CD4-positive, alpha-beta T cell treated with Interleukin-21 for 1 hour (primary cell): ENCODE measurements around the gene CHMP3.

Experiments used
- DNase-seq: peaks from one replicate; pipeline ENCODE4 v3.0.0-alpha.2; 2020

Gene CHMP3

DNA sequence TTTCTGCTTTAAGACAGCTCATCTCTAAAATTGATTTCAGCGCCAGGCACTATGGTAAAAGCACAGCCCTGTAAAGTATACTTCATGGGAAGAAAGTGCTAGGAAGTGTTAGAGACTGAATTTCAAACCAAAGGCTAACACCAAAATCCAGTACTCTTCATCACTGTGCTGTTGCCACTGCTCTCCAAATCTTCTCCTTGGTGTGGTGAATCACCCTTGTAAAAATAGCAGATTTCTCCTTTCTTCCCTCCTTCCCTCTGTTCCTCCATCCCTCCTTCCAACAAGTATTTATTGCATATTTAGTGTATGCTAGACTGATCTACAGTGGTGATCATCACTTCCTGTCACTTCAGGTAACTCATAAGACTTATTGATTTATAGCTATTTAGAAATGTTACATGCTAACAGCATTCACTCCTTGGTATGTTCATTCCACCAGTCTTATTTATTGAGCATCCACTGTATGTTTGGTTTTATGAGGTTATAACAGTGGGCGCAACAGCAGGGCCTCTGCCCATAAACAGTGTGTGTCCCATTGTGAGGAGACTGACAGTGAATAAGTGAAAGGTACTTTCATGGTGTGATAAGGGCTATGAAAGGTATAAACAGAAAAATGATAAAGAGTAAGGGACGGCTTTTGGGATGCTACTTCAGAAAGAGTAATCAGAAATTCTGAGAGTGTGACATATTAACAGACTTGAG, 102.0 kb downstream of the CHMP3 start:
- DNase-seq, result no peak

DNA sequence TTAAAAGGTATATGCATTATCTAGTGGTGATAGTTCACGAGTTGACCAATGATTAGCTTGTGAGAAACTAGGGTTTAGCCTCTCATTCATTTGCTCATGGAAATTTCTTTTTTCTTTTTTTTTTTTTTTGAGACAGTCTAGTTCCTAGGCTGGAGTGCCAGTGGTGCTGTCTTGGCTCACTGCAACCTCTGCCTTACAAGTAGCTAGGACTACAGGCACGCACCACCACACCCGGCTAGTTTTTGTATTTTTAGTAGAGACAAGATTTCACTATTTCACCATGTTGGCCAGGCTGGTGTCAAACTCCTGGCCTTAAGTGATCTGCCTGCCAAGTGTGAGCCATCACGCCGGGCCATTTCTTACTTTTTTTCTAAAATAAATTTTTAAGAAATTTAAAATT, 108.1 kb downstream of the CHMP3 start:
- DNase-seq, result no peak

DNA sequence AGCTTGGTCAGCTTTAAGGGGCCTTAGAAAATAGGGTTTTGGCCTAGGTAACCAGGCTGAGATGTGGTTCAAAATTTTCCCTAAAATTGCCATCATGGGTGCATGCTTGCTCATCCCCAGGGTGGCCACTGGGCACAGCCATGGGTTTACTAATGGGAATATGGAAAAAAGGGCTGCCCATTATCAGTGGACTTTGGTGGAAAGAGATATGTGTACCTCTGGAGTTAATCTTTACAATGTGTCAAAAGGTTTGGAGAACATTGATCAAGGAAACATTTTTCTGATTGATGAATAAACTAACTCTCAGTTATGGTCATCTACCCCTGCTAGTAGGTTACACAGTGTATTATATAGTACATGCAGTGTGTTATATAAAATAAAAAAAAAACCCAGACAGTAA, 109.0 kb downstream of the CHMP3 start:
- DNase-seq, result no peak

- no peak for DNase-seq
These were observed 109.4 kb downstream of the CHMP3 start for GRCh38 chr2:86453836-86454235.
